HepG2 (cell line): Measurements from ENCODE around the gene EMC9. TPM values are rescaled to one million over a fixed set of nuclear protein-coding genes. Genes with fewer than 3 reads are reported as not detected.

ENCODE experiments used
- ATF6 ChIP-seq: sonication (generic); formaldehyde crosslinking; conservative IDR thresholded peaks from 2 replicates; pipeline ENCODE4 v1.4.0; 2020; ENCODE audit warnings: missing genetic modification reagents
- CHD2 ChIP-seq: IDR thresholded peaks from 2 replicates; pipeline ENCODE4 v1.6.1; 2011; ENCODE audit warnings: low read depth, low read length, improper control_type of control experiment
- JARID2 ChIP-seq: sonication (generic); formaldehyde crosslinking; IDR thresholded peaks from 2 replicates; pipeline ENCODE4 v1.8.1; 2023; ENCODE audit warnings: missing genetic modification reagents, inconsistent platforms; ENCODE audit not compliant: insufficient replicate concordance
- KAT2B ChIP-seq: fragments of 150-350 bp; IDR thresholded peaks from 2 replicates; pipeline ENCODE4 v1.6.1; 2014; ENCODE audit warnings: low read depth, low read length, borderline replicate concordance
- KMT2B ChIP-seq: IDR thresholded peaks from 2 replicates; pipeline ENCODE4 v1.6.1; 2016; ENCODE audit warnings: missing genetic modification reagents, missing compliant biosample characterization
- MLXIP ChIP-seq: sonication (generic); formaldehyde crosslinking; IDR thresholded peaks from 2 replicates; pipeline ENCODE4 v1.9.0; 2021; ENCODE audit warnings: missing genetic modification reagents, borderline replicate concordance
- NFKBIZ ChIP-seq: IDR thresholded peaks from 2 replicates; pipeline ENCODE4 v1.6.1; 2018; ENCODE audit warnings: missing genetic modification reagents, missing compliant biosample characterization
- NR2F6 ChIP-seq, 2 experiments: IDR thresholded peaks; 2 replicates each; pipeline ENCODE4 v1.6.1; 2016; ENCODE audit warnings: antibody characterized with exemption in 1 of 2, mild to moderate bottlenecking in 1 of 2
- PRDM10 ChIP-seq: sonication (generic); formaldehyde crosslinking; IDR thresholded peaks from 2 replicates; pipeline ENCODE4 v1.4.0; 2020; ENCODE audit warnings: low read depth, missing genetic modification reagents
- PRPF4 ChIP-seq: fragments of 200-400 bp; formaldehyde crosslinking; IDR thresholded peaks from 2 replicates; pipeline ENCODE4 v1.6.1; 2016; ENCODE audit warnings: low read length, low read depth; ENCODE audit not compliant: poor library complexity, severe bottlenecking
- SIN3B ChIP-seq: fragments of 150-350 bp; IDR thresholded peaks from 2 replicates; pipeline ENCODE4 v1.6.1; 2014; ENCODE audit warnings: low read length
- THRA ChIP-seq: sonication (generic); formaldehyde crosslinking; IDR thresholded peaks from 2 replicates; pipeline ENCODE4 v1.4.0; 2020; ENCODE audit warnings: missing genetic modification reagents, borderline replicate concordance
- ZNF230 ChIP-seq: sonication (generic); formaldehyde crosslinking; IDR thresholded peaks from 2 replicates; pipeline ENCODE4 v1.4.0; 2020; ENCODE audit warnings: mild to moderate bottlenecking, missing genetic modification reagents
- ZNF580 ChIP-seq: IDR thresholded peaks from 2 replicates; pipeline ENCODE4 v1.6.1; 2016; ENCODE audit warnings: low read depth, borderline replicate concordance
- ZZZ3 ChIP-seq: sonication (generic); formaldehyde crosslinking; IDR thresholded peaks from 2 replicates; pipeline ENCODE4 v1.4.0; 2020; ENCODE audit warnings: missing genetic modification reagents, mild to moderate bottlenecking, borderline replicate concordance
- polyA plus RNA-seq, 8 experiments: library from polyadenylated mRNA; depleted of rRNA in 3 of 8; stranded (reverse) in 7 of 8; unstranded in 1 of 8; fragments of >200 nt; fragmentation: Illumina TruSeq in 4 of 8; extraction: Trizol in 4 of 8; gene quantifications; 2 replicates each; pipeline versions ENCODE4 v1.2.1 to v1.2.3, GENCODE V29; 2011 to 2016; ENCODE audit warnings: low read depth in 4 of 8, missing spikeins in 1 of 8, mixed read lengths in 1 of 8; ENCODE audit not compliant: insufficient read depth in 1 of 8
- total RNA-seq, 5 experiments: library from RNA; depleted of rRNA; stranded (reverse); fragments of >200 nt; fragmentation: Illumina TruSeq; extraction: Trizol; gene quantifications; 2 replicates each; pipeline ENCODE4 v1.2.3, GENCODE V29; 2016; ENCODE audit warnings: low read depth in 1 of 5

EMC9 gene
- total and polyA plus RNA-seq, 2 of the 13 experiments (the other 11 are each of a cell fraction or from before 2014, with no cell fraction given): 60.5 to 78.7 TPM

- TF ChIP-seq JARID2 (CRISPR knock-in tag) (no peak), PRPF4 (peak; percentile 66), NR2F6 (IDR thresholded peaks at IDR 0.05) (no peak; the same call in 1 of the 2 replicates), NR2F6 (CRISPR knock-in tag; IDR thresholded peaks at IDR 0.05) (peak; percentile 86; the same call in 1 of the 2 replicates), MLXIP (CRISPR knock-in tag) (peak; percentile 70; the same call in 1 of the 2 replicates), ZNF230 (CRISPR knock-in tag) (no peak; the same call in 1 of the 2 replicates), KAT2B (peak; percentile 36; the same call in 1 of the 2 replicates), NFKBIZ (CRISPR knock-in tag) (no peak; the same call in none of the 2 replicates), CHD2 (peak; percentile 76), ATF6 (CRISPR knock-in tag) (peak; percentile 97; the same call in 1 of the 2 replicates), SIN3B (peak; percentile 98), PRDM10 (CRISPR knock-in tag) (peak; percentile 92), ZNF580 (CRISPR knock-in tag) (peak; percentile 100), THRA (peak; percentile 93; the same call in 1 of the 2 replicates), KMT2B (peak; percentile 99), ZZZ3 (CRISPR knock-in tag) (peak; percentile 87)
Measured at GRCh38 chr14:24188251-24189058, 47.1 kb upstream of the EMC9 start, which contains the start of gene IPO4 (continued).
